ENCODE measurements around the gene RASAL2.

DNA sequence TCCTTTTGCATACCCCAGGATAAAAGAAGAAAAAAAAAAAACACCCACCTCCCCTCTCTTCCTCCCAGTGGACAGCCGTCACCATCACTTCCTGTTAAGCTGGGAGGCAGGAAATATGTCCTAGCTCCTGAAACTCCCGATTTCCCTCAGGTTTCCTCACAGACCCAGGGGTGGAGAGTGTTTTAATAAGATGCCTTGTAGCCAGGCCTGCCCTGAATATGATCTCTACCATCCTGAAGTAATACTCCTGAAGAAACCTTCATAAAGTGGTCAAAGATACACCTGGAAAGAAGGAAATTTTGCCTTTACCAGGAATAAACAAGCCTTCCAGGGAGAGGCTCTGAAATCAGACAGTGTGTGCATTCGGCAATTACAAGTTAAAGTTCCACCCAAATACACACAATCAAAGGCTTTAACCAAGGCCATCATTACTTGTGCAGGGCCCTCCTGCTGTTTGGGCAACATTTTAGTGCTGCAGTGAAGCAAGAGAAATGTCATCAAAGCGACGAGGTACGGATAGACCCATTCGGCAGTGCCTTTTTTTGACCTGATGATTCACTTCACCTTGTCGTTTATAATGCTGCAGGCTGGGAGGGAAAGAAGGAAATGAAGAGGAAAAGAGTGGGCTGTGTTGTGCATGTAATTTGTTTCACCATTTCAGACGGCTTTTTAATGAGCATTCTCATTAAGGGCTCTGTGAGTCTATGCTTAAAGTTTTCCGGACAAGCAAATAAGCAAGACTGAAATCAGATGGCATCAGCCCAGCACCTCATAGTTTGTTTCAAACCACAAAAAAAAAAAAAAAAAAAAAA, 41.0 kb upstream of the RASAL2 start:
- TF ChIP-seq, protein P1, sequence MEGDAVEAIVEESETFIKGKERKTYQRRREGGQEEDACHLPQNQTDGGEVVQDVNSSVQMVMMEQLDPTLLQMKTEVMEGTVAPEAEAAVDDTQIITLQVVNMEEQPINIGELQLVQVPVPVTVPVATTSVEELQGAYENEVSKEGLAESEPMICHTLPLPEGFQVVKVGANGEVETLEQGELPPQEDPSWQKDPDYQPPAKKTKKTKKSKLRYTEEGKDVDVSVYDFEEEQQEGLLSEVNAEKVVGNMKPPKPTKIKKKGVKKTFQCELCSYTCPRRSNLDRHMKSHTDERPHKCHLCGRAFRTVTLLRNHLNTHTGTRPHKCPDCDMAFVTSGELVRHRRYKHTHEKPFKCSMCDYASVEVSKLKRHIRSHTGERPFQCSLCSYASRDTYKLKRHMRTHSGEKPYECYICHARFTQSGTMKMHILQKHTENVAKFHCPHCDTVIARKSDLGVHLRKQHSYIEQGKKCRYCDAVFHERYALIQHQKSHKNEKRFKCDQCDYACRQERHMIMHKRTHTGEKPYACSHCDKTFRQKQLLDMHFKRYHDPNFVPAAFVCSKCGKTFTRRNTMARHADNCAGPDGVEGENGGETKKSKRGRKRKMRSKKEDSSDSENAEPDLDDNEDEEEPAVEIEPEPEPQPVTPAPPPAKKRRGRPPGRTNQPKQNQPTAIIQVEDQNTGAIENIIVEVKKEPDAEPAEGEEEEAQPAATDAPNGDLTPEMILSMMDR (IDR thresholded peaks at IDR 0.05), result no peak
- no peak for TF ChIP-seq ZFX (IDR thresholded peaks at IDR 0.05; ENCODE audit: borderline replicate concordance)

Measured in 22Rv1 (cell line).